Activated CD4-positive, CD25-positive, alpha-beta regulatory T cell (primary cell): ENCODE results near the gene CASK.

ENCODE experiments used
- DNase-seq, 4 experiments: peaks; one replicate each; lab custom pipeline; 2025; lab: John Stamatoyannopoulos, UW

CASK gene

DNA sequence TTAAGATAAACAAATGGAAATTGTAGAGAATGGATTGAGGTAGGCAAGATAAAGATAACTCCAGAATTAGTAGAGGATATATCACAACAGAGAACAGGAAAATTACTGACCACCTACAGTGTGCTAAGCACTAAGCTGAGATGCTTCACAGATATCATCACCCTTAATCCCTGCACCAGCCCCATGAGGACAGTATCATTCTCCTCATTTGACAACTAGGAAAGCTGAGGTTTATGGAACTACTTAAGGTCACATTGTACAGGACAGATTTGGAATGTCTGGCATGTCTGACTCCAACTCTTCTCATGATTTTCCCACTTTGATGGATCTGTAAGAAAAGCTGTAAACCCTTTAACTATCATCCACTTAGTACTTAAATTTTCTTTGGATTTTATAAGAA lies 95.5 kb downstream of the CASK start:
- DNase-seq = no peak

DNA sequence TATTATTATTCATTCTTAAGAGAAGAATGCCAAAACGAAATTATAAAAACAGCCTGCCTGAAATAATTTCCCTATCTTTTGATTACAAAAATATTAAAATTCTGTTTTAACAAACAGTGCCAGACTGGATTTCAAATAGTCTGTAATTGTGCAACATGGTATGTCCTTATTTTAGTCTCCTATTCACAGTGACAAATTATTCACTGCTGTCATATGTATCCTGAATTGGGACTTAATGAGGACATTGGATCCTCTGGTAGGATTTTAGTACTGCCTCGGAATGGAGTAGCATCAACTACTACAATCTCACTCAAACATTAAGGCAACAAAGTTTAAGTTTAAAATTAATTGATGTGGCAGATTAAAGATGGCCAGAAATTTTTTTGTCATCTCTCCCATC lies 97.6 kb downstream of the CASK start:
- DNase-seq = no peak

DNA sequence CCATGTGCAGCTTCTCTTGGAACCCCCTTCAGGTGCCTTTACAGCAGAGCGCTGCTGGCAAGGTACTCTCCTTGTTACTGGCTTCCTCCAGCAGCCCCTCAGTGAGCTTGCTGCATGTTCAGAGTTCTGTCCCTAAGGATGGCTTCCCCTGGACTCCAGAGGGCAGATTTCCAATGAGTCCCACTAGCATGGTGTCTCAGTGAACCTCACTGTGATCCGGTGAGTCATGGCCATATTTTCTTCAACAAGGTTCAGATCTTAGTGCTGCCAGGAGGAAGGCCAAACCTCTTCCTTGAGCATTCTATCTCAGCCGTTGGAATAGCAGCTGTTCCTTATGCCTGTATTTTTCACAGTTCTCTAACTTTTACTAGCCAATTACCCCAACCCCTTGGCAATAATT lies 98.8 kb downstream of the CASK start:
- no peak for DNase-seq

DNA sequence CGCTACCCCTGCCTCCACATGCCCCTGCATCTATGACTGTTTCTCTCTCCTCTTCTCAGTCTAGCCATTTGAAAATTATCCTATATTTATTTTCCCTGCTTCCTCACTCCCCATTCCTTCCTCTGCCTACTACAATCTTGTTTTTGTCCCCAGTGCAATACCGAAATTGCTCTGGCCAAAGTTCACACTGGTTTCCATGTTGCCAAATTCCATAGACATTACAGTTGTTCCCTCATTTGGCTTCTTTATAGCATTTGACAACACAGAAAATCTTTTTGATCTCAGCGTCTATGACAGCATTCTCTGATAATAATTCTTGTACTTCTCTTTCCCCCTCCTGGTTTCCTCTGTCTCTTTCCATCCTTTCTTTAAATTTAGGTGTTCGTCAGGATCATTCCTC lies 100.0 kb downstream of the CASK start:
- DNase-seq = no peak

DNA sequence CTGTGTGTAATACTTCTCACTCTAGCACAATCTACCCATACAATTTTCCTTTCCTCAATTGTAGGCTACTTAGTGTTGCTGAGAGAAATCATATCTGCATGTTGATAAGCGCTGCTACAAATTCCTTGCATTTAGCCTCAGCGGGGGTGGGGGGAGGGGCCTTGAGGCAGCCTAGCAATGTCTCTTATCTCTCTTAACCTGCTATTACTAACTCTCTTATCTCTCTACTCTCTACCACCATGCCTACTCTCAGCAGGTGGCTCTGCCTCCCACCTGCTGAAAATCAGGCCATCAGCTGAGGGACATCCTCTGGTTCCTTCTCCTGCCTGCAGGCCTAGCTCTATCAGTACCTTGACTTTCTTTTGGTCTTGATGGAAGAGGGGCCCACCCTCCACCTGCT lies 100.5 kb downstream of the CASK start:
- no peak for DNase-seq

DNA sequence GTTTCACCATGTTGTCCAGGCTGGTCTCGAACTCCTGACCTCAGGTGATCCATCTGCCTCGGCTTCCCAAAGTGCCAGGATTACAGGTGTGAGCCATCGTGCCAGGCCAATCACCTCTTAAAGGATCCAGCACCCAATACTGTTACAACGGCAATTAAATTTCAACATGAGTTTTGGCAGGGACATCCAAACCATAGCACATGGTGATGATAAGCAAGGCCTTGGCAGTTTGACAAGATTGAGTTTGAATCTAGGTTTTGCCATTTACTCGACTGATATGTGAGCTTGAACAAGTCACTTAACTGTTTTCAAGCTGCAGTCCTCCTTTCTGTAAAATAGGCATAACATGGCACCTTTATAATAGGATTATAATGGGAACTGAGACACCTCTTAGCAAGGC lies 115.3 kb downstream of the CASK start:
- no peak for DNase-seq

DNA sequence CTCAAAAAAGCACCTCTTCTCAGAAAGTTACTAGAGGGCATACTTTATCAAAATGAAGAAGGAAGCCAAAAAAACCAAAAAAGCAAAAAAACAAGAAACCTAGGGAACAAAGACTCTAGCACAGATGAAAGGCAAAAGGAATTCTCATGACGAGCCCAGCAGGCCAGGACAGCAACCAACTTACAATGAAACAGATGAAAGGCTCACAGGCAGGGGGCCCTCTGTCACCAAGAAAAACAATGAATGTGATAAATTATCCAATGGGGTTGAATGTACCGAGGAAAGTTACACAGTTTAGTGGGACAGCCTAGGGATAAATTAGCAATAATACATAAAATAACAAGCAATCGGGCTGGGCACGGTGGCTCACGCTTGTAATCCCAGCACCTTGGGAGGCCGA lies 120.4 kb downstream of the CASK start:
- no peak for DNase-seq

DNA sequence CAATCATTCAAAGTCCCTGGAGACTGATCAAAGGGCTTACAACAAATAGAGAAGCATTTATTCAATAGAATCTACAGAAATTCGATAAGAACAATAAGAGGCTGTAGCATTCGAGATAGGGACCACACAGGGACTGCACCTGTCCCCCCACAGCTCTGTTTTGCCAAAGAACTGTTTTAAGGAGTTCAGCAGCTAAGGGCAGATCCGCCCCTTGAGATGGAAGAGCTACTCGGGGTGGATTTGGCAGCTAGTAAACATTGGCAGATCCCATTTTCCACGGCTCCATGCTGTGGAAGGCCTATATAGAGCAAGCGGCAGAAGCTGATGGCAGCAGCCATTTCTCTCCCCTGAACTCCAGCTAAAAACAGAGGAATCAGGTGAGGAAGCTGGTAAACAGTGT lies 123.7 kb downstream of the CASK start:
- DNase-seq = no peak

DNA sequence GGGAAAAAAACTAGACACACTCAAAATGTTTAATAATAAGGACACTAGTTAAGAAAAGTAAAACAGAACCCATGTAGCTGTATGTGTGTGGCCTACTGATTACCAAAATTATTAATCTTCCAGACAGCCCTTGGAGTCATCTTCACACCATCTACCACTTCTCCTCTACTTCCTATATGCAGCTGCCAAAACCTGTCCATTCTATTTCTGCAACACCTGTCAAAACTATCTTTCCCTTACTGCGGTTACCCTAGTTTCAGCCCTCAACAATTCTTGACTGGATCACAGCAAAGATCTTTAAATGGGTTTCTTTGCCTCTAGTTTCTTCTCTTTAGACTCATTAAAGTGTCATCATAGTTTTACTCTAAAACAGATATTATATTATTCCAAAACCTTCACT lies 126.8 kb downstream of the CASK start:
- no peak for DNase-seq

DNA sequence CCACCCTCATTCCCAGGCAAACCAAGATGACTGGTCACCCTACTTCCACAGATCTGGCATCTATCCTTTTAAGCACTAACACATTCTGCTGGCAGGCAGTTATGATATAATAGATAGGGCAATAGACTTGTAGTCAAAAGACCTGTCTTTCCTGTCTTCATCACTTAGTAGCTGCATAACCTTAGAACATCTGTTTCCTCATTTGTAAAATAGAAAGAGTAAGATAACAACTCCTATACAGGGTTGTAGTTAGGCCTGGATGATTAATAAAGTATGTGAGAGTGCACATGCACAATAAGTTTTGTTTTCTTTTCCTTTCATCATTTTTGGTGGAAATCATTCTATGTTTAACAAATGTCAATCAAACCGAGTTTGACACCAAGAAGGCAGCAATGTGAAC lies 127.3 kb downstream of the CASK start:
- DNase-seq = no peak

DNA sequence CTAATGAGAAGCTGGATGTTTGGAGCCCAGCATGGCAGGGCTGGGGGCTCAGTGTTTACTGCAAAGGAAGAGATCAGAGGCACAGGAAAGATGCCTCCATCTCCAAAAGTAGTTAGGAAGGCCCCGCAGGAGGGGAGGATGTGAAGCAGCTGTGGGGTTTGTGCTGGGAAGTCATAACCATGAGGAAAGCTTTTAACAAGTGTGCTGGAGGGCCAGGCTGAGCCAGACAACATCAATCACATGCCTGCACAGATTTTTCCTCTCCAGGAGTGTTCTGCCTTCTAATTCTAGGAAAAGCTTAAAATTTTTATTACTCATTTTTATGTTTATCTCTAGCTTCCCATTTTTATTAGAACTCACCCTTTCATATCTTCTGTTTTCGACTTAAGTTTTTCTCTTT lies 134.0 kb downstream of the CASK start:
- no peak for DNase-seq

DNA sequence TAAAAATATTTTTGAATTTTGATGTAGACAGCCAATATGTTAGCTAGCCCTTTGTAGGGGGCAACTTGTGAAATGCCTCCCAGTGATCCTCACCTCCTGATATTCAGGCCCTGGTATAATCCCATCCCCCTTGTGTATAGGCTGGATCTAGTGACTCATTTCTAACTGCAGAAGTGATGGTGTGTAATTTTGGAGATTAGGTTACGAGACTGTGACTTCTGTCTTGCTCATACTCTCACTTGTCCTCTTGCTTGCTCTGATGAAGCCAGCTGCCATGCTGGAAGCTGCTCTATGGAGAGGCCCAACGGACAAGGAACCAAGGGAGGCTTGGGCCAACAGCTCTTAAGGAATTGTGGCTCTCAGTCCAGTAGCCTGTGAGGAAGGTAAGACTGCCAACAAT lies 137.7 kb downstream of the CASK start:
- no peak for DNase-seq

DNA sequence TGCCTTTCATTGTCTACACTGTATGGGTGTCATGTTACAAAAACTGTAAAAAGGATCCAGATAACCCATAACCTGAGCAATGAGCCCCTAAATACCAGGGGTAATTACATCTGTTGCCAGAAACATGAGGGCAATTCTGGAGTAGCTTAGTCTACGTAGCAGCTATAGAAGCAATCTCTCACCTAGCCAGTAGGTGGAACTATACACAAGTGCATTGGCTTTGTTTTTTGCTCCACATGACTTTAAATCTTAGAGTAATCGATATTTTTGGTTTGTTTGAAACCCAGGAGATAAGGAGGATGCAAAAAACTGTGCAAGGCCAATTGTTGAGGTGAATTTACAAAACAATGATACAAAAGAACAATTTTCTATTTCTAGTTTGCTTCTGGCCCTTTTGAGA lies 141.9 kb downstream of the CASK start:
- DNase-seq = no peak

DNA sequence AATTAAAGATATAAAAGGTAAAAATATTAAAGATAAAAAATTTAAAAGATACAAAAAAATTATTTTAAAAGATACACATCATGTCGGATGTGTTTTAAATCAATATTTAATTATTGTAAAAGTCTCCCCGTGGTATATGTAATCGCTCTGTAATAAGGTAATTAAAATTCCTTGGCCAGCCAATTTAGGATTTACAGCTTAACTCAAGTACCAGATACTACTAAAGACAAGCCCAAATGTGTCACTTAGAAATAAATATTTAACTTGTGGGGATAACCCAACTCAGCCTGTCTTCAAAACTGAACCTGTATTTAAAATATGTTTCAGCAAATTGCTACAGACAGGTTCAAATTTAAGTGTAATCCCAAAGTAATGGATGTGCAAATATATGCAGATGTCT lies 143.4 kb downstream of the CASK start:
- DNase-seq = no peak

DNA sequence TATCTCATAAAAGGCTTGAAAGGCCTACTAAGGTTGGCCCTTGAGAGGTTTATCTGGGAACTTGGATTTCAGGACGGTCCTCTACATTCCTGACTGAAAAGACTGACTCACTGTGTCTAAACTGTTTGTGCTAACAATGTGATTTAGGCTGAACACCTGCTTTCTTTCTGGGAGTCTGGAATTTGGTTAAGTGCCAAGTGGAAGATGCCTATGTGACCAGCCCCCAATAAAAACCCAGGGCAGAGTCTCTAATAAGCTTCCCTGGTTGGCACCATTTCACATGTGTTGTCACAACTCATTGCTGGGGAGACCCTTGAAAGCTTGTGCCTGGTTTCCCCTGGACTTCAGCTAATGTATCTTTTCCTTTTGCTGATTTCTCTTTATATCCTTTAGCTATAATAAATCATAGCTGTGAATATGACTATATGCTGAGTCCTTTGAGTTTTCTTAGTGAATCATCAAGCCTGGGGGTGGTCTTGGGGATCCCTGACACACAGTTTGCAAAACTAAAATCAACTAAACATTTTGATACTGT lies 144.3 kb downstream of the CASK start:
- no peak for DNase-seq

DNA sequence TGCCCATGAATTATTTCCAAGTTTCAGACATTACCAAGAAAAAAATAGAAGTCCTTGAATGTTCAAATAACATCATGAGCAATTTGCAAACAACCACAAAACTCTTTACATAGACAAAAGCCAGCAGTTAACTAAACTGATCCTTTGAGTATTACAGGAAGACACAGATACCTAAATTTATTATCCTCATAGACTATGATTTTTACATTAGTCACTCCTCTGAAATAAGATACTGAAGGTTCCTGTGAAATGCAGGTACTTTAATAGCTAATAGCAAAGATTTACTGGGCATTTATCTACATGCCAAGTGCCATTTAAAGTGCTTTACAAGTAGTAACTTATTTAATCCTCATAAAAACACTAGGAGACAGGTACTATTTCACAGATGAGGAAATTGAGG lies 161.7 kb downstream of the CASK start:
- DNase-seq = no peak

DNA sequence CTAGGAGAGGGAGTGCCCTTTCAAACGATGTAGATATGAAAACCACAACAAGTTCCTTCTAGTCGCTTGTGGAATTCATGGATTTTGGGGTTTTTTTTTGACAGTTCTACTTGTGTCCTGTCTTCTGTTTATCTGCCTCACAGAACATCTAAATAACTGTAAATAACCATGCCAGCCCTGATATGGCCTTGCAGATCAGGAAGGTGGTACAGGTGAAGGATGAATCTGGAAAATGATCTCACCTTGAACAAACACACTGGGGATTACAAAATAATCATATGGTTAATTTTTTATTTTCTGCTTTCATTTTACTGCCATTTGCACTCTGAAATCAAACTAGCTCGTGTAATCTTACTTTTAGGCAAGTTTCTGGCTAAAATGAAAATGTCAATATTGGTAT lies 162.2 kb downstream of the CASK start:
- no peak for DNase-seq

DNA sequence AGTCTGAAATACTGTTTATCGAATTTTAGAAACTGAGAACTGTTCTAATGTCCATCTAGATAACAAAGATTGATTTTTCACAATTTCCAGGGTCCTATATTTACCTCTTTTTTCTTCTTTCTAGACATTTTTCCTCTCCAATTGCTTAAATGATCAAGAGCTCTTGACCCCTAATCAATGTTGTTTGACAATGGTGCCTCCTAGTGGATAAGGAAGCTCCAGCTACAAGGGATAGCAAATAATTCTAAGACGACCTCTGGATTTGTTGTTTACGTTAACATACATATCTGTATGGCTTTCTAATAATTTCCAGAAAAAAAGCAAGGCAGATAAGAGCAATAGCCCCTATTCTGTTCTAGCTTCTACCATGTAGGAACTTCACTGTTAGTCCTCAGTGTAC lies 163.5 kb downstream of the CASK start:
- DNase-seq = no peak

DNA sequence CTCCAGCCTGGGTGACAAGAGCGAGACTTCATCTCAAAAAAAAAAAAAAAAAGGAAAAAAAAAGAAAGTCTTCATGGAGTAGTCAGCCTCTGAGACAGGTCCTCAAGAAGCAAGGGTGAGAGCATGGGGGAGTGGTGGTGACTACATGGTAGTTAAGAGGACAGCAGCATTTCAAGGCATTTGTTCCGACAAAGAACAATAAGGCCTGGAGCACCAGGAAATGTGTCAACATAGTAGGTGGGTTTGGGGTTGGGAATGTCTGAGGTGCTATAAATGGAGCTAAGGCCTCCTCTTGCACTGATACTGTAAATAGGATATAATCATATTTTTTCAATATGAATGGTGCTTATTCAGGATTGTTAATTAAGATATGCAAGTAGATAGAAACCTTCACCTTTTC lies 165.0 kb downstream of the CASK start:
- DNase-seq = no peak

DNA sequence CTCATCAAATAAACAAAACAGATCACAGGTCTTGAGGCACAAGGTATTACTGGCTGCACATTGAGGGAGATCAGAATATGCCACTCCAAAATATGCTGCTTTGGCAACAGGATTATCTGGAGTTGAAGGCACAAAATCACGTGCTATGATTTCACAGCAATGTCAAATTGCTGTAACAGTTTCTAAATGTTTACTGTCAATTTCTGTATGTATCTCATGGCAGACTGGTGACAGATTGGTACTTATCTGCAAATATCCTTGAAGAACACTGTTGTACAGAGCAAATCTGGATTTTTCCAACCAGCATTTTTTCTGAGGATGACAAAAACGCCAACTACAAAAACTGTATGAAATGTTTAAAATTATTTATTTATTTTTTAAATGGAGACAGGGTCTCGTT lies 172.6 kb downstream of the CASK start:
- no peak for DNase-seq

DNA sequence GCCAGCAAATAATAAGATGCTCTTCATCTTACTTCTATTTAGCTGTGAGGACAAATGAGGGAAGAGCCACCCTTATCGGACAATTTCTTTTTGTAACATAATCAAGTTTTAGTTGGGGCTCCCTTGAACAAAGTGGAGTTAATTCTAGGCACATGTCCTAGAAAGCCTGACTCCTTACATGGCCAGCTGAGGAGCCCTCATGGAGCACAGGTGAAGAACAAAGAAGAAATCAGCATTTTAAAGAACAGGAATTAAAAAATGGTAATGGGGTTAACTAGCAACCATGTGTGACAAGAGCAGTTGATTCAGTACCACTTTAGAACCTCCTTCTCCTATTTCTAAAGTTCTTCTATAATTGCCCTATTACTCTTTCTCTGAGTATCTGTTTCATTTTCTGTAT lies 183.5 kb downstream of the CASK start:
- DNase-seq = no peak

DNA sequence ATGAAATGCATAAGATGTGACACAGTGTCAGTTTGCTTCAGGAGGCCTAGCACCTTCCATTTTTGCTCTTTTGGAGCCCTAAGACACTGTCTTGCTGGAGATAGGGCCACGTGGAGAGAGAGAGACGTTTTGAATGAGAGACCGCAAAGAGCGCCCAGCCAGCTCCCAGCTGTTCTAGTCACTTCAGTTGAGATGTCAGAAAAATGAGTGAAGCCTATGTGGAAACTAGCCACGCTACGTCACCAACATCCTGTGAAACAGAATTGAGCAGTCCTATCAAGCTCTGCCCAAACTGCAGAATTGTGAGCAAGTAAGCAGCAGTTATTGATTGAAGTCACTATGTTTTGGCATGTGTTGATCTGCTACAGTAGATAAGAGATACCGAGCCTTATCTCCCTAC lies 186.3 kb downstream of the CASK start:
- no peak for DNase-seq

DNA sequence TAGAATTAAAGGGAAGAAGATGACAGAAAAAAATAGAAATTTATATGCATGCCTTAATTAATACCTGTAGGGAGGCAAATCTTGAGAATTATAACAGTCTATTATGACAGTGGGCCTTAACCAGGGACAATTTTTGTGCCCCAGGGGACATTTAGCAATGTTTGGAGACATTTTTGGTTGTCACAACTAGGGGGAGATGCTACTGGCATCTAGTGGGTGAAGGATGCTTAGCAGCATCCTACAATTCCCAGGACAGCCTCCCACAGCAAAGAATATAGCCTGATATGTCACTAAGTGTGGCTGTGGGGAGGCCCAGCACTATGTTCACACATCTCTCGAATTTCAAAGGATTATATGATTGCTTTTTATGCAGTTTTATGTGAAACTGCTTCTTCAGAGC lies 188.8 kb downstream of the CASK start:
- no peak for DNase-seq

DNA sequence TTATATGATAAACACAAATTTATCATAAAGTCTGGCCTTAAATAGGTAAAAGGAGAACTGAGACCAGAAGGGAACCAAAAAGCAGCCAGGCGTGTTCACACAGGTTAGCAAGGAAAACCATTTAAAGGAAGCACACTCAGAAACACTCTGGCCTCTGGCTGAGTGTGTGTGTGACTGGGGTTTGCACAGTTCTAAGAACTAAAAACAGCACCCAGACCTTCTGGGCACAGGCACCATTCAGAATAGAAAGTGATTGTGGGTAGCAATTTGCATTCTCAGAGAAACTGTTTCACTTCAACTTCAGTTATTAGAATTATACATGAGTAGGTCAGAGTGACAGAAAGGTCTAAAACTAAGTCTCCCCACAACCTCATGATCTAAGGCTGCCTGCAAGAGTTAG lies 189.4 kb downstream of the CASK start:
- DNase-seq = no peak

DNA sequence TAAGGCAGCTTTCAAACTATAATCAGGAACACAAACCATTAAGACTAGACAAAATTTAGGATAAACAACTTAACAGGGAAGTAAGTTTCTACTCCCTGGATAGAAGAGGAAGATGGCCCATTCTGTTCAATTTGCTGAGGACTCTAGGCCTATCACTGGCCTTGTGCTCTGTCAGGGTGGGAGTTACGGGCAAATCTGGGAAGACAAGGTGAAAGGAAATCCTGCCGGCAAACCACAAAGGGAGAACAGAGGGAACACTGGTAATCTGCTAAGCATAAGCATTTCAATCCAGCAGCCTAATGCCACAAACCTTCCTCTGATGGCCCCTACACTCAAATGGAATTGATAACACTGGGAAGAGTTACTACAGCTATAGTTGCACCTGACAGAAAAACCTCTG lies 191.1 kb downstream of the CASK start:
- DNase-seq = no peak
